Measurements from ENCODE around the gene NPY5R. TPM values are rescaled to one million over a fixed set of nuclear protein-coding genes. Genes with fewer than 3 reads are reported as not detected.

Gene NPY5R
- polyA plus RNA-seq, 1 donor (not counting 4 experiments of a cell fraction or from before 2014, with no cell fraction given), result not detected

DNA sequence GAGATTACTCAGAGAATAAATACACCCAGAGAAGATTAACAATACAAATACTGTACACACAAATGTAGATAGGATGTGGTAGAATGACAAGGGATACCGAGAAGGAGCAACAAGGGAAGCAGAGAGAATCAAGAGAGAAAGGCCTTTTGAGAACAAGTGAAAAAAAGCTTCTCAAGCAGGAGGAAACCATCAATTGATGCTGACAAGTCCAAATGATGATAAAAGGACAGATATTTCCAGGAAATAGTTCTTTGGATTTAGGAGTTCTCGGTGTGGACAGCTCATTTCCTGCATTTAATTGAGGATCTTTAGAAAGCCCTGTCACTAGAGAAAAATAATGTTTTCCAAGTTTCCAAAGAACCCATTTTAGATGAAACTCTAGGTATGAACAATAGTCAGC lies 48.1 kb downstream of the NPY5R start:
- no peak overlapping the region for H3K4me2 ChIP-seq (ENCODE audit: control insufficient read depth, extremely low read depth, insufficient read depth, low read depth, low read length)
- H3K4me3 ChIP-seq (ENCODE audit: control insufficient read depth in 2 of 3, extremely low read depth in 1 of 3, insufficient read depth in 2 of 3, low read depth in 1 of 3, low read length in 3 of 3), result no peak overlapping the region
- DNase-seq (ENCODE audit: low read depth, low spot score) (no peak), FAIRE-seq (no peak)
- no peak overlapping the region for H3K9ac ChIP-seq (ENCODE audit: control insufficient read depth, extremely low read depth, insufficient read depth, low read length)
- no peak for TF ChIP-seq EZH2 (IDR thresholded peaks at IDR 0.05; ENCODE audit: low read length)
- TF ChIP-seq, protein P1, sequence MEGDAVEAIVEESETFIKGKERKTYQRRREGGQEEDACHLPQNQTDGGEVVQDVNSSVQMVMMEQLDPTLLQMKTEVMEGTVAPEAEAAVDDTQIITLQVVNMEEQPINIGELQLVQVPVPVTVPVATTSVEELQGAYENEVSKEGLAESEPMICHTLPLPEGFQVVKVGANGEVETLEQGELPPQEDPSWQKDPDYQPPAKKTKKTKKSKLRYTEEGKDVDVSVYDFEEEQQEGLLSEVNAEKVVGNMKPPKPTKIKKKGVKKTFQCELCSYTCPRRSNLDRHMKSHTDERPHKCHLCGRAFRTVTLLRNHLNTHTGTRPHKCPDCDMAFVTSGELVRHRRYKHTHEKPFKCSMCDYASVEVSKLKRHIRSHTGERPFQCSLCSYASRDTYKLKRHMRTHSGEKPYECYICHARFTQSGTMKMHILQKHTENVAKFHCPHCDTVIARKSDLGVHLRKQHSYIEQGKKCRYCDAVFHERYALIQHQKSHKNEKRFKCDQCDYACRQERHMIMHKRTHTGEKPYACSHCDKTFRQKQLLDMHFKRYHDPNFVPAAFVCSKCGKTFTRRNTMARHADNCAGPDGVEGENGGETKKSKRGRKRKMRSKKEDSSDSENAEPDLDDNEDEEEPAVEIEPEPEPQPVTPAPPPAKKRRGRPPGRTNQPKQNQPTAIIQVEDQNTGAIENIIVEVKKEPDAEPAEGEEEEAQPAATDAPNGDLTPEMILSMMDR (optimal IDR thresholded peaks at IDR 0.05 in 1 of 3, IDR thresholded peaks at IDR 0.05 in 1 of 3, conservative IDR thresholded peaks at IDR 0.05 in 1 of 3; ENCODE audit: extremely low read depth in 1 of 3, insufficient read depth in 2 of 3, low read length in 3 of 3), result no peak
- no peaks in the 10 kb centered on the region for H3K9me3 ChIP-seq (ENCODE audit: control insufficient read depth, low read depth, low read length)
- H3K27me3 ChIP-seq (ENCODE audit: control insufficient read depth, extremely low read depth, insufficient read depth, low read length), result no peaks in the 10 kb centered on the region
- no peaks in the 10 kb centered on the region for H3K79me2 ChIP-seq (ENCODE audit: control insufficient read depth, insufficient read depth, low read length)
- no peaks in the 10 kb centered on the region for H3K36me3 ChIP-seq (ENCODE audit: control insufficient read depth in 2 of 2, extremely low read depth in 1 of 2, insufficient read depth in 2 of 2, low read length in 2 of 2)
- H3K4me1 ChIP-seq (ENCODE audit: control insufficient read depth, extremely low read depth, insufficient read depth, low read length), result no peaks in the 10 kb centered on the region
- no peak overlapping the region for H3K27ac ChIP-seq (ENCODE audit: control insufficient read depth, insufficient read depth, low read length)
- H3K9me1 ChIP-seq (ENCODE audit: control insufficient read depth, extremely low read depth, insufficient read depth, low read length), result no peaks in the 10 kb centered on the region
- H2AFZ ChIP-seq (ENCODE audit: control insufficient read depth, low read length), result no peak overlapping the region
- dilution Hi-C loops (cut with MboI; ENCODE audit: extremely low pct_ligation_motif_present, low sequenced_read_pairs), result no loop called here
- H4K20me1 ChIP-seq (ENCODE audit: control insufficient read depth, extremely low read depth, insufficient read depth, low read length), result no peaks in the 10 kb centered on the region

- no peak for FAIRE-seq
- H3K9ac ChIP-seq (ENCODE audit: control insufficient read depth, extremely low read depth, insufficient read depth, low read length), result no peak overlapping the region
- H3K4me1 ChIP-seq (ENCODE audit: control insufficient read depth, extremely low read depth, insufficient read depth, low read length), result no peaks in the 10 kb centered on the region
- no peak for TF ChIP-seq EZH2 (IDR thresholded peaks at IDR 0.05; ENCODE audit: low read length)
- TF ChIP-seq, protein P1 (optimal IDR thresholded peaks at IDR 0.05 in 1 of 3, IDR thresholded peaks at IDR 0.05 in 1 of 3, conservative IDR thresholded peaks at IDR 0.05 in 1 of 3; ENCODE audit: extremely low read depth in 1 of 3, insufficient read depth in 2 of 3, low read length in 3 of 3), result no peak
- no peaks in the 10 kb centered on the region for H3K9me3 ChIP-seq (ENCODE audit: control insufficient read depth, low read depth, low read length)
- H3K9me1 ChIP-seq (ENCODE audit: control insufficient read depth, extremely low read depth, insufficient read depth, low read length), result no peaks in the 10 kb centered on the region
- no peaks in the 10 kb centered on the region for H3K79me2 ChIP-seq (ENCODE audit: control insufficient read depth, insufficient read depth, low read length)
- H3K27ac ChIP-seq (ENCODE audit: control insufficient read depth, insufficient read depth, low read length), result no peak overlapping the region
- no peak overlapping the region for H2AFZ ChIP-seq (ENCODE audit: control insufficient read depth, low read length)
- H4K20me1 ChIP-seq (ENCODE audit: control insufficient read depth, extremely low read depth, insufficient read depth, low read length), result no peaks in the 10 kb centered on the region
- H3K36me3 ChIP-seq (ENCODE audit: control insufficient read depth in 2 of 2, extremely low read depth in 1 of 2, insufficient read depth in 2 of 2, low read length in 2 of 2), result no peaks in the 10 kb centered on the region
- H3K4me2 ChIP-seq (ENCODE audit: control insufficient read depth, extremely low read depth, insufficient read depth, low read depth, low read length), result no peak overlapping the region
- no peak for DNase-seq (ENCODE audit: low read depth, low spot score)
- no peaks in the 10 kb centered on the region for H3K27me3 ChIP-seq (ENCODE audit: control insufficient read depth, extremely low read depth, insufficient read depth, low read length)
- dilution Hi-C loops (cut with MboI; ENCODE audit: extremely low pct_ligation_motif_present, low sequenced_read_pairs), result no loop called here
- no peak overlapping the region for H3K4me3 ChIP-seq (ENCODE audit: control insufficient read depth in 2 of 3, extremely low read depth in 1 of 3, insufficient read depth in 2 of 3, low read depth in 1 of 3, low read length in 3 of 3)
These were observed 48.6 kb downstream of the NPY5R start for GRCh38 chr4:163392328-163392727.
